ENCODE data around the gene SYCN.
"Not testable (repeated sequence)": the region's sequence is repeated elsewhere in the genome, so short reads cannot be mapped to it uniquely, and the experiment has no call there.

SYCN gene

GRCh38 chr19:39238209-39238608, 34.1 kb upstream of the SYCN start:
- no peaks in the 10 kb centered on the region for H3K27me3 Mint-ChIP-seq
- no peaks in the 10 kb centered on the region for H3K36me3 Mint-ChIP-seq (ENCODE audit: low read depth)
- no peak for DNase-seq
- H3K4me3 Mint-ChIP-seq, result peak overlapping the region; percentile 69
- H3K9me3 Mint-ChIP-seq, result no peaks in the 10 kb centered on the region
- peak overlapping the region; percentile 90 for H3K27ac Mint-ChIP-seq
- H3K4me1 Mint-ChIP-seq (ENCODE audit: low read depth), result peaks cover 26% of the 10 kb centered on the region

GRCh38 chr19:39237200-39238184, 33.4 kb upstream of the SYCN start:
- peak; percentile 72 for DNase-seq
- Mint-ChIP-seq H3K4me1 (ENCODE audit: low read depth) (peaks cover 26% of the 10 kb centered on the region), H3K27me3 (no peaks in the 10 kb centered on the region), H3K36me3 (ENCODE audit: low read depth) (no peaks in the 10 kb centered on the region), H3K4me3 (peak overlapping the region; percentile 69), H3K9me3 (no peaks in the 10 kb centered on the region), H3K27ac (peak overlapping the region; percentile 90)

- H3K27me3 Mint-ChIP-seq, result no peaks in the 10 kb centered on the region
- peaks cover 26% of the 10 kb centered on the region for H3K4me1 Mint-ChIP-seq (ENCODE audit: low read depth)
- peak overlapping the region; percentile 4 for H3K4me3 Mint-ChIP-seq
- H3K36me3 Mint-ChIP-seq (ENCODE audit: low read depth), result no peaks in the 10 kb centered on the region
- H3K9me3 Mint-ChIP-seq, result no peaks in the 10 kb centered on the region
- peak overlapping the region; percentile 37 for H3K27ac Mint-ChIP-seq
- peak; percentile 51 for DNase-seq
These were observed 32.5 kb upstream of the SYCN start for GRCh38 chr19:39236527-39236926.

- H3K27me3 Mint-ChIP-seq, result no peaks in the 10 kb centered on the region
- H3K36me3 Mint-ChIP-seq (ENCODE audit: low read depth), result no peaks in the 10 kb centered on the region
- DNase-seq, result no peak
- no peak overlapping the region for H3K27ac Mint-ChIP-seq
- no peak overlapping the region for H3K4me3 Mint-ChIP-seq
- H3K9me3 Mint-ChIP-seq, result no peaks in the 10 kb centered on the region
- peaks cover 18% of the 10 kb centered on the region for H3K4me1 Mint-ChIP-seq (ENCODE audit: low read depth)
These were observed 28.6 kb upstream of the SYCN start for GRCh38 chr19:39232708-39233107.

GRCh38 chr19:39230096-39230764, 26.2 kb upstream of the SYCN start:
- H3K4me1 Mint-ChIP-seq (ENCODE audit: low read depth), result no peaks in the 10 kb centered on the region
- H3K27ac Mint-ChIP-seq, result no peak overlapping the region

GRCh38 chr19:39224910-39225309, 20.8 kb upstream of the SYCN start:
- Mint-ChIP-seq H3K4me1 (ENCODE audit: low read depth) (no peaks in the 10 kb centered on the region), H3K27me3 (peaks cover 14% of the 10 kb centered on the region), H3K27ac (no peak overlapping the region), H3K36me3 (ENCODE audit: low read depth) (no peaks in the 10 kb centered on the region), H3K9me3 (no peaks in the 10 kb centered on the region), H3K4me3 (no peak overlapping the region)
- DNase-seq, result no peak

More at GRCh38 chr19:39230096-39230764, 26.2 kb upstream of the SYCN start:
- no peak for DNase-seq
- H3K36me3 Mint-ChIP-seq (ENCODE audit: low read depth), result no peaks in the 10 kb centered on the region
- H3K4me3 Mint-ChIP-seq, result no peak overlapping the region
- H3K9me3 Mint-ChIP-seq, result no peaks in the 10 kb centered on the region
- H3K27me3 Mint-ChIP-seq, result no peaks in the 10 kb centered on the region

- peaks cover 18% of the 10 kb centered on the region for H3K27me3 Mint-ChIP-seq
- no peaks in the 10 kb centered on the region for H3K36me3 Mint-ChIP-seq (ENCODE audit: low read depth)
- H3K9me3 Mint-ChIP-seq, result no peaks in the 10 kb centered on the region
- no peak overlapping the region for H3K27ac Mint-ChIP-seq
- H3K4me3 Mint-ChIP-seq, result no peak overlapping the region
- no peaks in the 10 kb centered on the region for H3K4me1 Mint-ChIP-seq (ENCODE audit: low read depth)
- DNase-seq, result no peak
These were observed 19.7 kb upstream of the SYCN start for GRCh38 chr19:39223703-39224279.

- not testable (repeated sequence) for H3K4me3 Mint-ChIP-seq; H3K27ac Mint-ChIP-seq; DNase-seq; H3K9me3 Mint-ChIP-seq; H3K4me1 Mint-ChIP-seq (ENCODE audit: low read depth); H3K36me3 Mint-ChIP-seq (ENCODE audit: low read depth)
- peaks cover 30% of the 10 kb centered on the region for H3K27me3 Mint-ChIP-seq
These were observed 15.0 kb upstream of the SYCN start for GRCh38 chr19:39219108-39219507.

- Mint-ChIP-seq H3K27ac (no peak overlapping the region), H3K4me3 (no peak overlapping the region), H3K27me3 (peaks cover 26% of the 10 kb centered on the region), H3K9me3 (no peaks in the 10 kb centered on the region), H3K4me1 (ENCODE audit: low read depth) (no peaks in the 10 kb centered on the region), H3K36me3 (ENCODE audit: low read depth) (no peaks in the 10 kb centered on the region)
- no peak for DNase-seq
These were observed 14.4 kb upstream of the SYCN start for GRCh38 chr19:39218230-39219007.

- peaks cover 20% of the 10 kb centered on the region for H3K27me3 Mint-ChIP-seq
- H3K36me3 Mint-ChIP-seq (ENCODE audit: low read depth), result no peaks in the 10 kb centered on the region
- no peak for DNase-seq
- H3K4me3 Mint-ChIP-seq, result no peak overlapping the region
- no peaks in the 10 kb centered on the region for H3K4me1 Mint-ChIP-seq (ENCODE audit: low read depth)
- no peak overlapping the region for H3K27ac Mint-ChIP-seq
- H3K9me3 Mint-ChIP-seq, result no peaks in the 10 kb centered on the region
These were observed 13.0 kb upstream of the SYCN start for GRCh38 chr19:39217094-39217493.

GRCh38 chr19:39215323-39215722, 11.3 kb upstream of the SYCN start:
- H3K4me1 Mint-ChIP-seq (ENCODE audit: low read depth); H3K27ac Mint-ChIP-seq; DNase-seq; H3K9me3 Mint-ChIP-seq; H3K36me3 Mint-ChIP-seq (ENCODE audit: low read depth); H3K4me3 Mint-ChIP-seq: not testable (repeated sequence)
- peaks cover 18% of the 10 kb centered on the region for H3K27me3 Mint-ChIP-seq

- DNase-seq, result peak; percentile 77
- Mint-ChIP-seq H3K9me3 (no peaks in the 10 kb centered on the region), H3K4me3 (no peak overlapping the region), H3K27ac (no peak overlapping the region), H3K27me3 (peaks cover 12% of the 10 kb centered on the region), H3K36me3 (ENCODE audit: low read depth) (no peaks in the 10 kb centered on the region), H3K4me1 (ENCODE audit: low read depth) (no peaks in the 10 kb centered on the region)
These were observed 8.3 kb upstream of the SYCN start for GRCh38 chr19:39212375-39212742.

GRCh38 chr19:39211731-39212374, 7.8 kb upstream of the SYCN start:
- H3K4me3 Mint-ChIP-seq, result no peak overlapping the region
- no peak overlapping the region for H3K27ac Mint-ChIP-seq
- DNase-seq, result no peak
- no peaks in the 10 kb centered on the region for H3K36me3 Mint-ChIP-seq (ENCODE audit: low read depth)
- no peaks in the 10 kb centered on the region for H3K9me3 Mint-ChIP-seq
- H3K27me3 Mint-ChIP-seq, result peaks cover 7% of the 10 kb centered on the region
- no peaks in the 10 kb centered on the region for H3K4me1 Mint-ChIP-seq (ENCODE audit: low read depth)

- Mint-ChIP-seq H3K4me1 (ENCODE audit: low read depth) (no peaks in the 10 kb centered on the region), H3K36me3 (ENCODE audit: low read depth) (no peaks in the 10 kb centered on the region), H3K27me3 (peaks cover 5% of the 10 kb centered on the region), H3K4me3 (no peak overlapping the region), H3K9me3 (no peaks in the 10 kb centered on the region), H3K27ac (no peak overlapping the region)
- no peak for DNase-seq
These were observed 5.1 kb upstream of the SYCN start for GRCh38 chr19:39209196-39209595.
